Liver (tissue), 9 donors: ENCODE data around the gene TGM2. TPM values are rescaled to one million over a fixed set of nuclear protein-coding genes. Genes with fewer than 3 reads are reported as not detected.

Source experiments
- DNase-seq: peaks from one replicate; pipeline ENCODE4 v3.0.0-alpha.2; 2017; ENCODE audit warnings: low spot score
- H3K27ac ChIP-seq, 2 donors: one replicate each; pipeline ENCODE4 v1.7.0; 2013; ENCODE audit warnings: inconsistent platforms in 2 of 2, low read length in 2 of 2, control low read depth in 1 of 2, low read depth in 1 of 2, mild to moderate bottlenecking in 1 of 2
- H3K27me3 ChIP-seq, 4 donors: one replicate each; pipeline versions ENCODE4 v1.6.1 to v1.7.0; 2013; ENCODE audit warnings: low read length in 3 of 4, inconsistent platforms in 1 of 4, mild to moderate bottlenecking in 1 of 4, moderate library complexity in 1 of 4; ENCODE audit not compliant: control insufficient read depth in 4 of 4, insufficient read depth in 4 of 4
- H3K36me3 ChIP-seq, 4 donors: one replicate each; pipeline versions ENCODE4 v1.6.1 to v1.7.0; 2013; ENCODE audit warnings: low read length in 3 of 4, mild to moderate bottlenecking in 3 of 4, low read depth in 1 of 4, moderate library complexity in 1 of 4; ENCODE audit not compliant: control insufficient read depth in 4 of 4, insufficient read depth in 3 of 4
- H3K4me1 ChIP-seq, 4 donors: one replicate each; pipeline versions ENCODE4 v1.6.1 to v1.7.0; 2013; ENCODE audit warnings: low read length in 3 of 4, mild to moderate bottlenecking in 3 of 4, moderate library complexity in 1 of 4; ENCODE audit not compliant: control insufficient read depth in 4 of 4, insufficient read depth in 4 of 4
- H3K4me3 ChIP-seq, 3 donors: one replicate each; pipeline versions ENCODE4 v1.6.1 to v1.7.0; 2013; ENCODE audit warnings: low read length in 3 of 3, control low read depth in 1 of 3, low read depth in 1 of 3, mild to moderate bottlenecking in 1 of 3
- H3K9ac ChIP-seq, 2 donors: one replicate each; pipeline ENCODE4 v1.7.0; 2013; ENCODE audit warnings: low read length in 2 of 2, mild to moderate bottlenecking in 2 of 2, moderate library complexity in 2 of 2, control low read depth in 1 of 2, low read depth in 1 of 2
- H3K9me3 ChIP-seq, 4 donors: one replicate each; pipeline versions ENCODE4 v1.6.1 to v1.7.0; 2013; ENCODE audit warnings: low read length in 3 of 4; ENCODE audit not compliant: control insufficient read depth in 4 of 4
- ATF3 ChIP-seq: IDR thresholded peaks from 2 replicates; pipeline ENCODE4 v1.6.1; 2016; ENCODE audit warnings: antibody characterized with exemption
- CTCF ChIP-seq: fragments of 150-350 bp; IDR thresholded peaks from 2 replicates; pipeline ENCODE4 v1.5.1; 2017; ENCODE audit warnings: improper control_type of control experiment, low read depth, low read length; ENCODE audit not compliant: missing input control
- EGR1 ChIP-seq, 2 donors: IDR thresholded peaks; 2 replicates each; pipeline ENCODE4 v1.6.1; 2016 to 2018; ENCODE audit warnings: antibody characterized with exemption in 2 of 2, low read depth in 2 of 2
- FOXA1 ChIP-seq: IDR thresholded peaks from 2 replicates; pipeline ENCODE4 v1.6.1; 2016; ENCODE audit warnings: antibody characterized with exemption
- FOXA2 ChIP-seq: IDR thresholded peaks from 2 replicates; pipeline ENCODE4 v1.6.1; 2016; ENCODE audit warnings: antibody characterized with exemption
- GABPA ChIP-seq, 2 donors: IDR thresholded peaks in 1 of 2; conservative IDR thresholded peaks in 1 of 2; 2 replicates each; pipeline ENCODE4 v1.6.1; 2016; ENCODE audit warnings: antibody characterized with exemption in 2 of 2, mild to moderate bottlenecking in 1 of 2, moderate library complexity in 1 of 2
- HNF4A ChIP-seq, 2 donors: conservative IDR thresholded peaks; 2 replicates each; pipeline ENCODE4 v1.6.1; 2016; ENCODE audit warnings: antibody characterized with exemption in 2 of 2, mild to moderate bottlenecking in 2 of 2
- JUND ChIP-seq, 2 donors: IDR thresholded peaks; 2 replicates each; pipeline ENCODE4 v1.6.1; 2016; ENCODE audit warnings: antibody characterized with exemption in 2 of 2
- MAX ChIP-seq: IDR thresholded peaks from 2 replicates; pipeline ENCODE4 v1.6.1; 2016; ENCODE audit warnings: antibody characterized with exemption
- NR2F2 ChIP-seq: IDR thresholded peaks from 2 replicates; pipeline ENCODE4 v1.6.1; 2016; ENCODE audit warnings: antibody characterized with exemption
- RAD21 ChIP-seq, 2 donors: IDR thresholded peaks; 2 replicates each; pipeline ENCODE4 v1.6.1; 2016; ENCODE audit warnings: antibody characterized with exemption in 2 of 2, mild to moderate bottlenecking in 2 of 2
- RXRA ChIP-seq, 2 donors: IDR thresholded peaks; 2 replicates each; pipeline ENCODE4 v1.6.1; 2017 to 2018; ENCODE audit warnings: antibody characterized with exemption in 2 of 2, mild to moderate bottlenecking in 1 of 2
- SP1 ChIP-seq: IDR thresholded peaks from 2 replicates; pipeline ENCODE4 v1.6.1; 2018; ENCODE audit warnings: antibody characterized with exemption, mild to moderate bottlenecking
- TAF1 ChIP-seq: conservative IDR thresholded peaks from 2 replicates; pipeline ENCODE4 v1.6.1; 2016; ENCODE audit warnings: antibody characterized with exemption, mild to moderate bottlenecking
- YY1 ChIP-seq: IDR thresholded peaks from 2 replicates; pipeline ENCODE4 v1.6.1; 2016; ENCODE audit warnings: antibody characterized with exemption, mild to moderate bottlenecking
- WGBS: extraction: QIAGEN DNeasy Blood & Tissue Kit; methylation state at CpG from one replicate; pipeline ENCODE4 v1.1.7; 2013; 5-methylcytosine and 5-hydroxymethylcytosine counted together
- polyA plus RNA-seq, 2 donors: library from polyadenylated mRNA; stranded (reverse) in 1 of 2; unstranded in 1 of 2; fragments of 200-250 nt in 1 of 2; fragments of >200 nt in 1 of 2; fragmentation: Nextera tagmentation in 1 of 2; extraction: Ambion mirVana in 1 of 2; gene quantifications; one replicate each; pipeline versions ENCODE4 v1.2.1 to v1.2.3, GENCODE V29; 2013 to 2015
- total RNA-seq, 2 donors: library from RNA; depleted of rRNA; stranded (reverse); fragments of >200 nt; gene quantifications; one replicate each; pipeline ENCODE4 v1.2.3, GENCODE V29; 2014
- TF ChIP-seq, protein P1 (sequence below): IDR thresholded peaks from 2 replicates; pipeline ENCODE4 v1.6.1; 2016; ENCODE audit warnings: antibody characterized with exemption
- TF ChIP-seq, protein P2 (sequence below): IDR thresholded peaks from 2 replicates; pipeline ENCODE4 v1.6.1; 2016; ENCODE audit warnings: antibody characterized with exemption, mild to moderate bottlenecking
- donor health status: healthy.
- donor health status: healthy.
- donor health status: healthy.
- donor health status: healthy.
- donor health status: healthy.

TGM2 gene
- total and polyA plus RNA-seq, 4 donors: 106 to 375 (median 190) TPM

DNA sequence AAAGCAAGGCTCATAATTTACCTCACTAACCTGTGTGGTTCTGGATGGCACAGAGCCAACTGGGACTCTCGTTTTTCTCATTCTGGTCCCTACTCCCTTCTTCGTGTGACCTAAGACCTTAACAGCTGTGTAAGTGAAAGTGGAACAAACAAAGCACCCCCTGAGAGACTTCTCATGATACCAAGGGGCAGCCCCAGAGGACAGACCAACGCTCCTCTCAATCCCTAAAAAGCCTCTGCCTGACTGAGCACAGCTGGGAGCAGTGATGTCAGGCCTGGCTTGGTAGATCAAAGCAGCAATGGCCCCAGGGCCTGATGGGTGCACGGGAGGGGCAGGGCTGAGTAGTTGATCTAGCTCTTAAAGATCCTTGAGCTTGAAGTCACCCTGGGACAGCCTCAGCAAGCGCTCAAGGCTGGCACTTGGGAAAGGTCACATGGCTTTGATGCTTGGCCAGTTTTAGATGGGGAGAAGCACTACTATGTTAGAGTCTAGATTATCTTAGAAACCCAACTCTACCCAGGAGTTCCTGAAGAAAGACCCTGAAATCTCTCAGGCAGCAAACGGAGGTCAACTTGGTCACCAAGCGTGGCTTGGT, 16.2 kb upstream of the TGM2 start:
- 88% methylated on average over 7 of the region's 7 CpGs for WGBS
- no peak overlapping the region for H3K27ac ChIP-seq

More for the DNA sequence above, 16.2 kb upstream of the TGM2 start:
- H3K36me3 ChIP-seq: no peaks in the 10 kb centered on the region
- no peak overlapping the region for H3K4me3 ChIP-seq
- H3K4me1 ChIP-seq: no peaks in the 10 kb centered on the region
- no peaks in the 10 kb centered on the region for H3K9me3 ChIP-seq
- no peaks in the 10 kb centered on the region for H3K27me3 ChIP-seq
- TF ChIP-seq TAF1 (no peak), CTCF (no peak), YY1 (no peak), FOXA1 (no peak), NR2F2 (no peak), GABPA (IDR thresholded peaks at IDR 0.05 in 1 of 2, conservative IDR thresholded peaks at IDR 0.05 in 1 of 2) (no peak), FOXA2 (no peak), EGR1 (IDR thresholded peaks at IDR 0.05; ENCODE audit: low read depth in 2 of 2) (no peak), RAD21 (IDR thresholded peaks at IDR 0.05) (no peak), MAX (no peak), SP1 (no peak), JUND (IDR thresholded peaks at IDR 0.05) (no peak), HNF4A (conservative IDR thresholded peaks at IDR 0.05) (no peak), RXRA (IDR thresholded peaks at IDR 0.05) (no peak), ATF3 (no peak)
- TF ChIP-seq, protein P1, sequence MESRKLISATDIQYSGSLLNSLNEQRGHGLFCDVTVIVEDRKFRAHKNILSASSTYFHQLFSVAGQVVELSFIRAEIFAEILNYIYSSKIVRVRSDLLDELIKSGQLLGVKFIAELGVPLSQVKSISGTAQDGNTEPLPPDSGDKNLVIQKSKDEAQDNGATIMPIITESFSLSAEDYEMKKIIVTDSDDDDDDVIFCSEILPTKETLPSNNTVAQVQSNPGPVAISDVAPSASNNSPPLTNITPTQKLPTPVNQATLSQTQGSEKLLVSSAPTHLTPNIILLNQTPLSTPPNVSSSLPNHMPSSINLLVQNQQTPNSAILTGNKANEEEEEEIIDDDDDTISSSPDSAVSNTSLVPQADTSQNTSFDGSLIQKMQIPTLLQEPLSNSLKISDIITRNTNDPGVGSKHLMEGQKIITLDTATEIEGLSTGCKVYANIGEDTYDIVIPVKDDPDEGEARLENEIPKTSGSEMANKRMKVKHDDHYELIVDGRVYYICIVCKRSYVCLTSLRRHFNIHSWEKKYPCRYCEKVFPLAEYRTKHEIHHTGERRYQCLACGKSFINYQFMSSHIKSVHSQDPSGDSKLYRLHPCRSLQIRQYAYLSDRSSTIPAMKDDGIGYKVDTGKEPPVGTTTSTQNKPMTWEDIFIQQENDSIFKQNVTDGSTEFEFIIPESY: no peak
- TF ChIP-seq, protein P2, sequence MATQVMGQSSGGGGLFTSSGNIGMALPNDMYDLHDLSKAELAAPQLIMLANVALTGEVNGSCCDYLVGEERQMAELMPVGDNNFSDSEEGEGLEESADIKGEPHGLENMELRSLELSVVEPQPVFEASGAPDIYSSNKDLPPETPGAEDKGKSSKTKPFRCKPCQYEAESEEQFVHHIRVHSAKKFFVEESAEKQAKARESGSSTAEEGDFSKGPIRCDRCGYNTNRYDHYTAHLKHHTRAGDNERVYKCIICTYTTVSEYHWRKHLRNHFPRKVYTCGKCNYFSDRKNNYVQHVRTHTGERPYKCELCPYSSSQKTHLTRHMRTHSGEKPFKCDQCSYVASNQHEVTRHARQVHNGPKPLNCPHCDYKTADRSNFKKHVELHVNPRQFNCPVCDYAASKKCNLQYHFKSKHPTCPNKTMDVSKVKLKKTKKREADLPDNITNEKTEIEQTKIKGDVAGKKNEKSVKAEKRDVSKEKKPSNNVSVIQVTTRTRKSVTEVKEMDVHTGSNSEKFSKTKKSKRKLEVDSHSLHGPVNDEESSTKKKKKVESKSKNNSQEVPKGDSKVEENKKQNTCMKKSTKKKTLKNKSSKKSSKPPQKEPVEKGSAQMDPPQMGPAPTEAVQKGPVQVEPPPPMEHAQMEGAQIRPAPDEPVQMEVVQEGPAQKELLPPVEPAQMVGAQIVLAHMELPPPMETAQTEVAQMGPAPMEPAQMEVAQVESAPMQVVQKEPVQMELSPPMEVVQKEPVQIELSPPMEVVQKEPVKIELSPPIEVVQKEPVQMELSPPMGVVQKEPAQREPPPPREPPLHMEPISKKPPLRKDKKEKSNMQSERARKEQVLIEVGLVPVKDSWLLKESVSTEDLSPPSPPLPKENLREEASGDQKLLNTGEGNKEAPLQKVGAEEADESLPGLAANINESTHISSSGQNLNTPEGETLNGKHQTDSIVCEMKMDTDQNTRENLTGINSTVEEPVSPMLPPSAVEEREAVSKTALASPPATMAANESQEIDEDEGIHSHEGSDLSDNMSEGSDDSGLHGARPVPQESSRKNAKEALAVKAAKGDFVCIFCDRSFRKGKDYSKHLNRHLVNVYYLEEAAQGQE: no peak
- no peak for DNase-seq
- no peak overlapping the region for H3K9ac ChIP-seq
